ENCODE results near the gene MIB1.
A peak's percentile ranks its signal among the peaks of the same experiment; 100 is the strongest.

DNA sequence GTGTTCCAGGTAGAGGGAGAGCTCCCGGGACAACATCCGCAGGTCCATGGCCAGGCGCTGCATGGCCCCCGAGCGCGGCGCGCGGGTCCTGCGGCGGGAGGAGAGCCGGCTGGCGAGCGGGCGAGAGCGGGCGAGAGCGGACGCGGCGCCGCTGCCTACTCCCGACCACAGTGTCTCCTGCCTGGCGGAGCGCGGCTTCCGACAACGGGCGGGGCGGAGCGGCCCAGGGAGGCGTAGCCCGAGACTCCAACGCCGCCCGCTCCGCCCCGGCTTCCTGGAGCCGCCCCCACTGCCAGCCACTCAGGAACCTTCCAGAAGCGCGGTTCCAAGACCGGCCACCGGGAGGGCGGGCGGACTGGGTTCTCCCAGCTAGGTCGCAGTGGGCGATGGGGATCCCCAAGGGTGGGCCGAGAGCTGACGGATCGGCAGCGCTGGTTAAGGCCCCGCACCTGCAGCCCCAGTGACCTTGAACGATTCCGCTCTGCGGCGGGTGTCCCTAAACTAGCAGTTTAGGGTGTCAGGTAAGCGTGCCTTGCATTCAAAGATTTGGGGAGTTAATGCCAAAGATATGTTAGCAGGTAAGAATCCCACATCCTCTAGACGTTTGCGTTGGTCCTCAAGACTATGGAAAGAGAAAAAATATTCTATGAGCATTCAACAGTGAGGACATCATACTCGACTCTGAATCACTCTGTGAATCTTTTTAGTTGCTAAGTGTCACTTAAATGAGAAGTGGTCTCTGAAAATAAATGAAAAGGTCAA, 35.8 kb upstream of the MIB1 start, which contains the start of gene ABHD3:
- no peak for TF ChIP-seq POLR2A (IDR thresholded peaks at IDR 0.05)
- TF ChIP-seq CTCF (IDR thresholded peaks at IDR 0.05), result peak; percentile 43 to 86 (median 70)
- TF ChIP-seq POLR2AphosphoS5 (IDR thresholded peaks at IDR 0.05), result peak; percentile 32 to 43 (median 42)

All from breast epithelium (tissue), 3 donors.